GM21526 (cell line): Measurements from ENCODE around the gene FILIP1L.
A peak's percentile ranks its signal among the peaks of the same experiment; 100 is the strongest.
"Not testable (repeated sequence)": the region's sequence is repeated elsewhere in the genome, so short reads cannot be mapped to it uniquely, and the experiment has no call there.

Source experiments
- ATAC-seq: cut with Tn5 transposase; IDR thresholded peaks from one replicate; pipeline ENCODE4 v1.9.1; 2021; ENCODE audit warnings: moderate library complexity; ENCODE audit not compliant: unreplicated experiment, low FRiP score

Gene FILIP1L

GRCh38 chr3:100100425-100100824 is 13.9 kb downstream of the FILIP1L start:
- ATAC-seq: no peak

- no peak for ATAC-seq
Observed at GRCh38 chr3:100099621-100100020, 14.7 kb downstream of the FILIP1L start.

GRCh38 chr3:100098784-100099070 is 15.6 kb downstream of the FILIP1L start:
- no peak for ATAC-seq

- ATAC-seq: no peak
Observed at GRCh38 chr3:100097919-100098783, 16.1 kb downstream of the FILIP1L start.

GRCh38 chr3:100096866-100097265 is 17.4 kb downstream of the FILIP1L start:
- no peak for ATAC-seq

- ATAC-seq: not testable (repeated sequence)
Observed at GRCh38 chr3:100096286-100096685, 18.0 kb downstream of the FILIP1L start.

- no peak for ATAC-seq
Observed at GRCh38 chr3:100093831-100094230, 20.5 kb downstream of the FILIP1L start.

- no peak for ATAC-seq
Observed at GRCh38 chr3:100090669-100091005, 23.7 kb downstream of the FILIP1L start.

GRCh38 chr3:100089812-100090668 is 24.3 kb downstream of the FILIP1L start:
- ATAC-seq: no peak

GRCh38 chr3:100088735-100089368 is 25.4 kb downstream of the FILIP1L start:
- no peak for ATAC-seq

GRCh38 chr3:100087198-100087597 is 27.1 kb downstream of the FILIP1L start:
- peak; percentile 88 for ATAC-seq

- no peak for ATAC-seq
Observed at GRCh38 chr3:100086401-100086800, 27.9 kb downstream of the FILIP1L start.

GRCh38 chr3:100084100-100084806 is 30.0 kb downstream of the FILIP1L start:
- no peak for ATAC-seq

GRCh38 chr3:100083209-100083608 is 31.1 kb downstream of the FILIP1L start:
- no peak for ATAC-seq

- no peak for ATAC-seq
Observed at GRCh38 chr3:100082714-100083113, 31.6 kb downstream of the FILIP1L start.

GRCh38 chr3:100081986-100082692 is 32.2 kb downstream of the FILIP1L start:
- ATAC-seq: no peak

GRCh38 chr3:100081311-100081710 is 33.0 kb downstream of the FILIP1L start:
- no peak for ATAC-seq

- ATAC-seq: no peak
Observed at GRCh38 chr3:100080573-100080972, 33.7 kb downstream of the FILIP1L start.

GRCh38 chr3:100079328-100079727 is 35.0 kb downstream of the FILIP1L start:
- ATAC-seq: no peak
